PC-3 (cell line): Measurements from ENCODE around the gene COL1A2. TPM values are rescaled to one million over a fixed set of nuclear protein-coding genes. Genes with fewer than 3 reads are reported as not detected.

Source experiments
- ATAC-seq: fragments of 200-7000 bp; cut with Tn5 transposase; 2 replicates; pipeline ENCODE4 v1.9.1; 2020; ENCODE audit warnings: mild to moderate bottlenecking, moderate library complexity
- BruUV-seq: library from RNA; stranded (reverse); fragments of 400-500 nt; replicated peaks from 2 replicates; lab custom pipeline; 2021; lab: Mats Ljungman, UMichigan
- CTCF ChIA-PET: fragments of 300-600 bp; sonication (Branson Sonifier 250); formaldehyde crosslinking; loops from one replicate; lab custom pipeline; 2022; ENCODE audit warnings: antibody characterized with exemption; lab: Charles Lee
- POLR2A ChIA-PET: fragments of 300-600 bp; sonication (Branson Sonifier 250); formaldehyde crosslinking; loops from one replicate; lab custom pipeline; 2022; ENCODE audit warnings: antibody characterized with exemption; ENCODE audit not compliant: unreplicated experiment; lab: Charles Lee
- DNase-seq: peaks from one replicate; pipeline ENCODE4 v3.0.0-alpha.2; 2015
- H2AFZ ChIP-seq: fragments of 300-600 bp; sonication (generic); 2 replicates; pipeline ENCODE4 v1.6.0; 2016; ENCODE audit warnings: antibody characterized with exemption, low read length
- H3F3A ChIP-seq: fragments of 300-600 bp; sonication (generic); one replicate; pipeline ENCODE4 v1.6.0; 2017; ENCODE audit warnings: antibody characterized with exemption, low read length, control low read depth, mild to moderate bottlenecking; ENCODE audit not compliant: unreplicated experiment
- H3K27ac ChIP-seq: fragments of 300-600 bp; sonication (generic); 2 replicates; pipeline ENCODE4 v1.5.1; 2016; ENCODE audit warnings: mild to moderate bottlenecking, low read length
- H3K27me3 ChIP-seq: fragments of 300-600 bp; sonication (generic); 2 replicates; pipeline ENCODE4 v1.6.1; 2016; ENCODE audit warnings: low read length, mixed read lengths
- H3K36me3 ChIP-seq: fragments of 300-600 bp; sonication (generic); 2 replicates; pipeline ENCODE4 v1.6.1; 2016; ENCODE audit warnings: low read depth, mixed run types, low read length, mixed read lengths
- H3K4me1 ChIP-seq: fragments of 300-600 bp; sonication (generic); 2 replicates; pipeline ENCODE4 v1.5.1; 2016; ENCODE audit warnings: low read length; ENCODE audit not compliant: insufficient read depth
- H3K4me2 ChIP-seq: fragments of 300-600 bp; sonication (generic); 2 replicates; pipeline ENCODE4 v1.6.0; 2016; ENCODE audit warnings: low read length
- H3K4me3 ChIP-seq: fragments of 300-600 bp; sonication (generic); 2 replicates; pipeline ENCODE4 v1.5.1; 2016; ENCODE audit warnings: mild to moderate bottlenecking, low read length, mixed read lengths
- H3K79me2 ChIP-seq: fragments of 300-600 bp; sonication (generic); 2 replicates; pipeline ENCODE4 v1.6.1; 2017; ENCODE audit warnings: low read length, mixed read lengths
- H3K9ac ChIP-seq: fragments of 300-600 bp; sonication (generic); 2 replicates; pipeline ENCODE4 v1.6.0; 2016; ENCODE audit warnings: mild to moderate bottlenecking, low read length
- H3K9me2 ChIP-seq: fragments of 300-600 bp; sonication (generic); replicated peaks from 2 replicates; pipeline ENCODE4 v1.6.1; 2016; ENCODE audit warnings: mixed run types, low read length, mixed read lengths
- H3K9me3 ChIP-seq: fragments of 300-600 bp; sonication (generic); 2 replicates; pipeline ENCODE4 v1.6.1; 2016; ENCODE audit warnings: low read length, mixed read lengths
- H4K20me1 ChIP-seq: fragments of 300-600 bp; sonication (generic); 2 replicates; pipeline ENCODE4 v1.6.1; 2016; ENCODE audit warnings: low read length, mixed read lengths
- CTCF ChIP-seq: fragments of 300-600 bp; sonication (generic); conservative IDR thresholded peaks from 2 replicates; pipeline ENCODE4 v1.5.1; 2017; ENCODE audit warnings: antibody characterized with exemption, low read depth, mild to moderate bottlenecking, low read length
- EZH2 ChIP-seq: fragments of 300-600 bp; sonication (generic); IDR thresholded peaks from one replicate; pipeline ENCODE4 v1.6.1; 2017; ENCODE audit warnings: antibody characterized with exemption, mild to moderate bottlenecking, low read length; ENCODE audit not compliant: unreplicated experiment
- EZH2phosphoT487 ChIP-seq: fragments of 300-600 bp; sonication (generic); IDR thresholded peaks from 2 replicates; pipeline ENCODE4 v1.6.1; 2018; ENCODE audit warnings: mild to moderate bottlenecking, antibody characterized with exemption, low read length, borderline replicate concordance
- intact Hi-C: fragments of 100-400 bp; cut with micrococcal nuclease; formaldehyde crosslinking; loops from 2 replicates; pipeline ENCODE4 v1.9.0; 2023
- total RNA-seq: library from RNA; depleted of rRNA; stranded (reverse); fragments of >200 nt; gene quantifications from 2 replicates; pipeline ENCODE4 v1.2.3, GENCODE V29; 2014

The COL1A2 gene
- total RNA-seq, 1 experiment from 2014 or later: not detected

DNA sequence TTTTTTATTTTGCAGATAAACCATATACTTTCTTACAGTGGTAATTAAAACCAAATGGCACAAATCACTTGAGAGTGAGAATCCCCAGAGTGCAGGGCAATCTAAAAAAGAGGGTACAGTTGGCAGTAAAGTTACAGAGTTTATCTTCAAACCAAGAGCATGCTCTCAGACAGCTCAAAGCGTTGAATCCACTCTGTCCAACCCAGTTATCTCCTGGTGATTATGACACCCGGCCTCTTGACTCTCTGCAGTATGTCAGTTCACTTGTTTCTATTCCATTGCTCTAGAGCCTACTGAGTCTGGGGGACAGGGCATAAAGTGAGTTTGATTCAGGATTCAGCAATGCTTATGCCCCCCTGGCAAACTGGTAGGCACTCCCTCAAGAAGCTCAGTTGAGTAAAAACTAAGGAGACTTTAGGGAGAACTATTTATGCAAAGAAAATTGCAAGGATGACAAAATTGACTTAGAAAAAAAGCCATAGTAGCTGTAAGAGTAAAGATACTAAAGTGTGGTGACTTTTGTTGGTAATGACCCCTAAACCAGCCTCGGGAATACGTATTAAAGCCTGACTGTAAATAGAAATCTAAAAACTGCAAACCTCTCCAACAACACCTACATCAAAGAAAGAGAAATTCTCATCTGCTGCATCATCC is 55.5 kb downstream of the COL1A2 start:
- Histone ChIP-seq H3F3A (no peaks in the 10 kb centered on the region), H3K36me3 (no peaks in the 10 kb centered on the region), H3K9me3 (no peaks in the 10 kb centered on the region), H3K27me3 (no peaks in the 10 kb centered on the region), H3K4me2 (no peak overlapping the region), H4K20me1 (no peaks in the 10 kb centered on the region), H3K79me2 (no peaks in the 10 kb centered on the region), H3K27ac (no peak overlapping the region), H3K4me3 (no peak overlapping the region), H3K9ac (no peak overlapping the region), H2AFZ (no peak overlapping the region), H3K9me2 (no peaks in the 10 kb centered on the region), H3K4me1 (peaks cover 4% of the 10 kb centered on the region; the same call in 1 of the 2 replicates)
- DNase-seq (no peak), ATAC-seq (no peak)
- ChIA-PET POLR2A (interaction anchor here (1.0 kb wide), 1 partner anchor 207 kb away, joined by 11 read pairs; no protein-coding TSS in a partner anchor), CTCF (interaction anchor here (0.6 to 2.1 kb wide), 7 partner anchors 170 to 1027 kb away, joined by 3 to 23 read pairs (median 5); partner anchors contain the start of gene SGCE)
- BruUV-seq: no TSS peak
- TF ChIP-seq EZH2phosphoT487: no peak
- no peak for TF ChIP-seq EZH2
- TF ChIP-seq CTCF: no peak
- intact Hi-C loops: no loop called here

DNA sequence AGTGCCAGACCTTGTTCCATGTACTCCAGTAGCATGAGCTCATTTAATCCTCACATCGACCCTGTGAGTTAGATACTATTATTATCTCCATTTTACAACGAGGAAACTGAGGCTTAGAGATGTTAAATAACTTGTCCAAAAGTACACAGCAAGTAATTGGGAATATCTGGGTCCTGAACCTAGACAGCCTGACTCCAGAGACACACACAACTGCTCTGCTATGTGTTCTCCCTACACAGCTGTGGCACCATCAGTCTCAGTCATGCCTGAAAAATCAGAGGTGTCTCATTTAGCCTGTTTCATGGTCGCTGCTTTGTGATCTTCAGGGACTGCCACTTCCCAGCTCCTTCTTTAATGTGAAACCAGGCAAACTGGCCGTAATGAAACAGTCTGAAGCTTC is 56.5 kb downstream of the COL1A2 start:
- Histone ChIP-seq H3K9me3 (no peaks in the 10 kb centered on the region), H2AFZ (no peak overlapping the region), H3K27me3 (no peaks in the 10 kb centered on the region), H4K20me1 (no peaks in the 10 kb centered on the region), H3F3A (no peaks in the 10 kb centered on the region), H3K4me3 (no peak overlapping the region), H3K4me2 (no peak overlapping the region), H3K36me3 (no peaks in the 10 kb centered on the region), H3K27ac (no peak overlapping the region), H3K4me1 (peaks cover 4% of the 10 kb centered on the region; the same call in 1 of the 2 replicates), H3K9me2 (no peaks in the 10 kb centered on the region), H3K9ac (no peak overlapping the region), H3K79me2 (no peaks in the 10 kb centered on the region)
- no peak for DNase-seq
- intact Hi-C loops: no loop called here
- TF ChIP-seq CTCF: no peak
- no peak for TF ChIP-seq EZH2phosphoT487
- no peak for TF ChIP-seq EZH2
- no TSS peak for BruUV-seq
- ATAC-seq: no peak
- ChIA-PET POLR2A (no interaction called here), CTCF (interaction anchor here (0.5 kb wide), 1 partner anchor 69 kb away, joined by 4 read pairs; no protein-coding TSS in a partner anchor)

DNA sequence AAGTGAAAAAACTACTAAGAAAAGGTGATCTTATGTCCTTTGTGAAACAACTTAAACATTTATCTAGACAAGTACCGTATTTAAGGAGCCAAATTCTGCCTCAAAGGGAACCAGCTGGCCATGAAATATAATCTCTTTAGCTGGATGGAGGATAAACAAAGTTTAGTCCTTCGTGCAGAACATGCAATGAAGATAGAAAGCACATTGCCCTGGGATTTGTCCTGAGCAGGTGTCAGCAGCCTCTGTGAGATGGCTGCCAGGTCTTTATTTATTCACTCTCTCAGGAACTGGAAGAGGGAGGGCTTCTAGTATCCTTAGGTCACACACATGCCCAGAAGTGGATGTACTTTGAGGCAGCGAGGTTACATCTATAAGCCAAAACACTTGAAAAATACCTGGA is 57.5 kb downstream of the COL1A2 start:
- Histone ChIP-seq H3K4me1 (peaks cover 4% of the 10 kb centered on the region; the same call in 1 of the 2 replicates), H3K27me3 (no peaks in the 10 kb centered on the region), H3K9me2 (no peaks in the 10 kb centered on the region), H3K4me3 (no peak overlapping the region), H3K4me2 (no peak overlapping the region), H3F3A (no peaks in the 10 kb centered on the region), H3K79me2 (no peaks in the 10 kb centered on the region), H2AFZ (peak overlapping the region; percentile 40; the same call in 1 of the 2 replicates), H3K9me3 (no peaks in the 10 kb centered on the region), H3K9ac (no peak overlapping the region), H4K20me1 (no peaks in the 10 kb centered on the region), H3K27ac (no peak overlapping the region), H3K36me3 (no peaks in the 10 kb centered on the region)
- DNase-seq (no peak), ATAC-seq (no peak)
- ChIA-PET POLR2A (no interaction called here), CTCF (no interaction called here)
- no TSS peak for BruUV-seq
- TF ChIP-seq CTCF: no peak
- TF ChIP-seq EZH2phosphoT487: no peak
- no peak for TF ChIP-seq EZH2
- intact Hi-C loops: no loop called here
